Trophoblast cell (in vitro differentiated cells and primary cell): Measurements from ENCODE around the gene ZNF263. TPM values are rescaled to one million over a fixed set of nuclear protein-coding genes. Genes with fewer than 3 reads are reported as not detected.

Experiments
- DNase-seq, 2 donors: peaks; one replicate each; pipeline ENCODE4 v3.0.0-alpha.2; 2016
- H2AFZ ChIP-seq: 2 replicates; pipeline ENCODE4 v1.6.1; 2013; ENCODE audit warnings: low read length, moderate library complexity, mild to moderate bottlenecking; ENCODE audit not compliant: insufficient read depth, poor library complexity
- H2AK5ac ChIP-seq: 2 replicates; pipeline ENCODE4 v1.6.1; 2013; ENCODE audit warnings: mild to moderate bottlenecking, low read length
- H2BK120ac ChIP-seq: 2 replicates; pipeline ENCODE4 v1.6.1; 2013; ENCODE audit warnings: low read length, mild to moderate bottlenecking, moderate library complexity; ENCODE audit not compliant: insufficient read depth, poor library complexity
- H2BK12ac ChIP-seq: 2 replicates; pipeline ENCODE4 v1.6.1; 2013; ENCODE audit warnings: mild to moderate bottlenecking, low read length, moderate library complexity
- H2BK5ac ChIP-seq: 2 replicates; pipeline ENCODE4 v1.6.1; 2013; ENCODE audit warnings: low read length, low read depth, moderate library complexity, mild to moderate bottlenecking; ENCODE audit not compliant: poor library complexity
- H3K14ac ChIP-seq: 2 replicates; pipeline ENCODE4 v1.6.1; 2013; ENCODE audit warnings: mild to moderate bottlenecking, low read length
- H3K18ac ChIP-seq: 2 replicates; pipeline ENCODE4 v1.6.1; 2013; ENCODE audit warnings: mild to moderate bottlenecking, low read length
- H3K23ac ChIP-seq: 2 replicates; pipeline ENCODE4 v1.6.1; 2013; ENCODE audit warnings: low read length
- H3K27ac ChIP-seq: 2 replicates; pipeline ENCODE4 v1.5.1; 2013; ENCODE audit warnings: low read depth, mild to moderate bottlenecking, inconsistent platforms, low read length, moderate library complexity
- H3K27me3 ChIP-seq: 2 replicates; pipeline ENCODE4 v1.6.1; 2013; ENCODE audit warnings: inconsistent platforms, mild to moderate bottlenecking, low read length, moderate library complexity; ENCODE audit not compliant: insufficient read depth
- H3K36me3 ChIP-seq, 2 experiments: 1 replicate in 1 of 2; 2 replicates in 1 of 2; pipeline ENCODE4 v1.6.1; 2013; ENCODE audit warnings: low read length in 2 of 2, mild to moderate bottlenecking in 2 of 2, moderate library complexity in 1 of 2; ENCODE audit not compliant: insufficient read depth in 2 of 2, control insufficient read depth in 1 of 2
- H3K4ac ChIP-seq: 2 replicates; pipeline ENCODE4 v1.6.1; 2013; ENCODE audit warnings: low read depth, mild to moderate bottlenecking, low read length, moderate library complexity
- H3K4me1 ChIP-seq, 2 experiments: 1 replicate in 1 of 2; 2 replicates in 1 of 2; pipeline ENCODE4 v1.6.1; 2013; ENCODE audit warnings: low read length in 2 of 2, mild to moderate bottlenecking in 2 of 2, moderate library complexity in 1 of 2; ENCODE audit not compliant: insufficient read depth in 2 of 2, control insufficient read depth in 1 of 2
- H3K4me2 ChIP-seq: 2 replicates; pipeline ENCODE4 v1.6.1; 2013; ENCODE audit warnings: inconsistent platforms, mild to moderate bottlenecking, low read length, moderate library complexity
- H3K4me3 ChIP-seq: 2 replicates; pipeline ENCODE4 v1.5.1; 2013; ENCODE audit warnings: mild to moderate bottlenecking, low read depth, low read length, inconsistent platforms
- H3K79me1 ChIP-seq: one replicate; pipeline ENCODE4 v1.6.1; 2013; ENCODE audit warnings: low read length
- H3K79me2 ChIP-seq: 2 replicates; pipeline ENCODE4 v1.6.1; 2013; ENCODE audit warnings: low read length, mild to moderate bottlenecking; ENCODE audit not compliant: control insufficient read depth, insufficient read depth, poor library complexity
- H3K9ac ChIP-seq: 2 replicates; pipeline ENCODE4 v1.6.1; 2013; ENCODE audit warnings: mild to moderate bottlenecking, low read length
- H3K9me3 ChIP-seq: 2 replicates; pipeline ENCODE4 v1.6.1; 2013; ENCODE audit warnings: low read depth, mild to moderate bottlenecking, control low read depth, inconsistent platforms, low read length; ENCODE audit not compliant: insufficient read depth
- H4K12ac ChIP-seq: 2 replicates; pipeline ENCODE4 v1.6.1; 2013; ENCODE audit warnings: low read depth, mild to moderate bottlenecking, low read length, moderate library complexity
- H4K8ac ChIP-seq: 2 replicates; pipeline ENCODE4 v1.6.1; 2013; ENCODE audit warnings: low read depth, mild to moderate bottlenecking, low read length, moderate library complexity
- H4K91ac ChIP-seq: one replicate; pipeline ENCODE4 v1.6.1; 2013; ENCODE audit warnings: low read depth, mild to moderate bottlenecking, low read length, moderate library complexity
- WGBS: extraction: QIAGEN DNeasy Blood & Tissue Kit; methylation state at CpG from one replicate; pipeline ENCODE4 v1.1.7; 2013; ENCODE audit warnings: missing lambda C conversion rate; ENCODE audit not compliant: insufficient read length, insufficient coverage; ENCODE audit errors: extremely low coverage; 5-methylcytosine and 5-hydroxymethylcytosine counted together
- polyA plus RNA-seq: library from polyadenylated mRNA; stranded (reverse); fragments of 200-250 nt; gene quantifications from 2 replicates; pipeline ENCODE4 v1.2.3, GENCODE V29; 2013

ZNF263 gene
- polyA plus RNA-seq = 13.5 and 13.9 TPM in 2 replicates

- peak within 1 kb of the TSS; percentile 95 for H4K12ac ChIP-seq
- peak within 1 kb of the TSS; percentile 76 for H3K4me2 ChIP-seq
- peak within 1 kb of the TSS; percentile 90 for H3K18ac ChIP-seq
- H3K14ac ChIP-seq = peak within 1 kb of the TSS; percentile 93
- H3K9ac ChIP-seq = peak within 1 kb of the TSS; percentile 81
- H2AFZ ChIP-seq = peak within 1 kb of the TSS; percentile 93
- H4K8ac ChIP-seq = peak within 1 kb of the TSS; percentile 98
- H3K79me2 ChIP-seq = peaks cover 14% of the 10 kb centered on the region
- peak within 1 kb of the TSS; percentile 92 for H2BK5ac ChIP-seq
- DNase-seq = peak; percentile 94 to 97
- peaks cover 13 to 15% of the 10 kb centered on the region in 2 experiments for H3K36me3 ChIP-seq
- peak within 1 kb of the TSS; percentile 84 for H2BK120ac ChIP-seq
- H3K79me1 ChIP-seq = peaks cover 14% of the 10 kb centered on the region
- no peak within 1 kb of the TSS for H2BK12ac ChIP-seq
- peak within 1 kb of the TSS; percentile 97 for H4K91ac ChIP-seq
- peak within 1 kb of the TSS; percentile 90 for H3K4me3 ChIP-seq
- no peak within 1 kb of the TSS for H3K23ac ChIP-seq
- peak within 1 kb of the TSS; percentile 99 for H3K4ac ChIP-seq
- peaks cover 3% of the 10 kb centered on the region for H3K9me3 ChIP-seq
- H3K4me1 ChIP-seq = peaks cover 13 to 17% of the 10 kb centered on the region in 2 experiments
- H3K27ac ChIP-seq = peak within 1 kb of the TSS; percentile 90
- H3K27me3 ChIP-seq = no peaks in the 10 kb centered on the region
- peak within 1 kb of the TSS; percentile 95 for H2AK5ac ChIP-seq
- no CpG with 5 or more reads among the region's 72 CpGs for WGBS
Measured at GRCh38 chr16:3282730-3283542, at the start of gene ZNF263. Gene ZNF263 (plus strand): TSS chr16:3283491. CDS start chr16:3283819, 328 bp downstream.

DNA sequence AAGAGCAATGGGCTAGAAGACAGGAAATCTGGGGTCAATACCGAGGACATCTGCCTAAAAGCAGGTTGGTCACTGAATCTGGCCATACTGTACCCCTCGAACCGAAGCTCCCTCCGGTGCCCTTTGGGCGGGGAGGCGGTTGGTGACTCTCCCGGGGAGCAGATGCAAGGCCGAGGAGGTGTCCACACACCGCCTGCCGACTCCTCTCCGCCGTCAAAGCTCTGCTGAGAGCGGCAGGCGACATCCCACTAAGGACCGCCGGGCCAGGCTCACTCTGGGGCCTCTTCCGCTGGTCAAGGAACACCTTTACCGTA lies 48.8 kb upstream of the ZNF263 start:
- Histone ChIP-seq H2BK5ac (no peak overlapping the region), H3K4me1 (peaks cover 2 to 8% of the 10 kb centered on the region in 2 experiments), H3K4me2 (peak overlapping the region; percentile 92), H2BK120ac (no peak overlapping the region), H3K9ac (peak overlapping the region; percentile 79), H2AK5ac (no peak overlapping the region), H3K27me3 (no peaks in the 10 kb centered on the region), H2AFZ (peak overlapping the region; percentile 80), H4K8ac (peak overlapping the region; percentile 89), H3K18ac (peak overlapping the region; percentile 37), H2BK12ac (no peak overlapping the region), H3K36me3 (peaks cover 5 to 19% of the 10 kb centered on the region in 2 experiments), H3K4ac (no peak overlapping the region), H3K14ac (peak overlapping the region; percentile 54), H3K4me3 (peak overlapping the region; percentile 88), H3K79me2 (peaks cover 4% of the 10 kb centered on the region), H4K91ac (peak overlapping the region; percentile 48), H3K27ac (peak overlapping the region; percentile 51), H3K9me3 (peaks cover 1% of the 10 kb centered on the region), H3K23ac (no peak overlapping the region), H3K79me1 (peaks cover 4% of the 10 kb centered on the region), H4K12ac (peak overlapping the region; percentile 50)
- no peak for DNase-seq
- no CpG with 5 or more reads among the region's 18 CpGs for WGBS

GRCh38 chr16:3234857-3235561 lies 48.3 kb upstream of the ZNF263 start, which contains the start of gene ZNF200:
Gene ZNF200 (minus strand): TSS chr16:3235158. CDS start chr16:3233755, 1,403 bp downstream.
- Histone ChIP-seq H2BK5ac (peak within 1 kb of the TSS; percentile 79), H4K12ac (peak within 1 kb of the TSS; percentile 96), H3K27ac (peak within 1 kb of the TSS; percentile 51), H3K79me1 (peaks cover 4% of the 10 kb centered on the region), H3K4me3 (peak within 1 kb of the TSS; percentile 88), H2AFZ (peak within 1 kb of the TSS; percentile 89), H3K9ac (peak within 1 kb of the TSS; percentile 79), H2BK12ac (peak within 1 kb of the TSS; percentile 41), H3K23ac (no peak within 1 kb of the TSS), H3K36me3 (peaks cover 0 to 16% of the 10 kb centered on the region in 2 experiments), H2AK5ac (no peak within 1 kb of the TSS), H3K27me3 (no peaks in the 10 kb centered on the region), H4K91ac (peak within 1 kb of the TSS; percentile 70), H3K14ac (peak within 1 kb of the TSS; percentile 72), H4K8ac (peak within 1 kb of the TSS; percentile 89), H3K4me1 (peaks cover 2 to 8% of the 10 kb centered on the region in 2 experiments), H3K4ac (no peak within 1 kb of the TSS), H2BK120ac (no peak within 1 kb of the TSS), H3K18ac (peak within 1 kb of the TSS; percentile 91), H3K9me3 (peaks cover 1% of the 10 kb centered on the region), H3K79me2 (peaks cover 4% of the 10 kb centered on the region), H3K4me2 (peak within 1 kb of the TSS; percentile 92)
- WGBS = no CpG with 5 or more reads among the region's 59 CpGs
- peak; percentile 87 to 91 for DNase-seq

DNA sequence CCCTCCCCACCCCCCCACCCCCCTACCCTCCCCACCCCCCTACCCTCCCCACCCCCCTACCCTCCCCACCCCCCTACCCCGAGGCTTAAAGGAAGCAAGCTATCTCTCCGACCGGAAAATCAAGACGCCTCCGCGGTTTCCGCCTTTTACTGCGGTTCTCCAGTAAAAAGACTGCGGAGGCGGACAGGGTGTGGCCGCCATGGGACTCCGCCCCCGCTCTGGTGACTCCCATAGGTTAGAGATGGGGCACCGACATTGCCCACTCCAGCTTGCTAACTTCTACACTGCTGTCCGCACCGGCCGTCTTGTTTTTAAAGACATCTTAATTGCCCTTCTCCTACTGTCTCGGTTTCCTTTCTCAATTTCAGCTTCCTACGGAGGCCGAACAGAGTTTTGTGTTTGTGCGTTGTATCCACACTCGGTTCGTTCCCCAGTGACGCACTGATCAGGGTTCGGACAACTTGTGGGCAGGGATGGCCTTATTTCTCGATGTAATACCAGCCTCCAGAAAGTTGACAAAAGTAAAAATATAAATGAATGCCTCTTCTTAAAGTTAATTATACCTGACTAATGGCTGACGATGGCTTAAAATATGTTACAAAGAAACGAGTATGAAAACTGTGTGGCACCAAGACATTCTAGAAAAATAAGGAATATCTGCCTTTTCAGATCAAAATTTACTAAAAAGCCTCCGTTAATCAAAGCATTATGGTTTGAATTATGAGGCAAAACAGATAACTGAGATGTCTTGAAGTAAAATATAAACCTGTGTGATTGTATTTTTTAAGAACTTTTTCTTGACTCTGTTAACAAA lies 47.2 kb upstream of the ZNF263 start:
- Histone ChIP-seq H3K9ac (no peak overlapping the region), H3K4me3 (no peak overlapping the region), H4K8ac (no peak overlapping the region), H4K91ac (no peak overlapping the region), H2BK120ac (no peak overlapping the region), H3K4me1 (peaks cover 2 to 8% of the 10 kb centered on the region in 2 experiments), H3K27me3 (no peaks in the 10 kb centered on the region), H2BK12ac (no peak overlapping the region), H2AFZ (no peak overlapping the region), H3K23ac (no peak overlapping the region), H3K18ac (no peak overlapping the region), H3K79me1 (peaks cover 4% of the 10 kb centered on the region), H3K4ac (no peak overlapping the region), H3K14ac (no peak overlapping the region), H3K79me2 (peaks cover 4% of the 10 kb centered on the region), H3K9me3 (peaks cover 1% of the 10 kb centered on the region), H3K4me2 (no peak overlapping the region), H2AK5ac (no peak overlapping the region), H3K27ac (no peak overlapping the region), H2BK5ac (no peak overlapping the region), H4K12ac (no peak overlapping the region), H3K36me3 (peaks cover 0 to 14% of the 10 kb centered on the region in 2 experiments)
- no CpG with 5 or more reads among the region's 29 CpGs for WGBS
- peak; percentile 96 to 97 for DNase-seq
